GM21381 (cell line): ENCODE data around the gene DNAH12.

Source experiments
- ATAC-seq: cut with Tn5 transposase; IDR thresholded peaks from one replicate; pipeline ENCODE4 v1.9.1; 2021; ENCODE audit warnings: mild to moderate bottlenecking, moderate library complexity; ENCODE audit not compliant: unreplicated experiment

DNAH12 gene, protein sequence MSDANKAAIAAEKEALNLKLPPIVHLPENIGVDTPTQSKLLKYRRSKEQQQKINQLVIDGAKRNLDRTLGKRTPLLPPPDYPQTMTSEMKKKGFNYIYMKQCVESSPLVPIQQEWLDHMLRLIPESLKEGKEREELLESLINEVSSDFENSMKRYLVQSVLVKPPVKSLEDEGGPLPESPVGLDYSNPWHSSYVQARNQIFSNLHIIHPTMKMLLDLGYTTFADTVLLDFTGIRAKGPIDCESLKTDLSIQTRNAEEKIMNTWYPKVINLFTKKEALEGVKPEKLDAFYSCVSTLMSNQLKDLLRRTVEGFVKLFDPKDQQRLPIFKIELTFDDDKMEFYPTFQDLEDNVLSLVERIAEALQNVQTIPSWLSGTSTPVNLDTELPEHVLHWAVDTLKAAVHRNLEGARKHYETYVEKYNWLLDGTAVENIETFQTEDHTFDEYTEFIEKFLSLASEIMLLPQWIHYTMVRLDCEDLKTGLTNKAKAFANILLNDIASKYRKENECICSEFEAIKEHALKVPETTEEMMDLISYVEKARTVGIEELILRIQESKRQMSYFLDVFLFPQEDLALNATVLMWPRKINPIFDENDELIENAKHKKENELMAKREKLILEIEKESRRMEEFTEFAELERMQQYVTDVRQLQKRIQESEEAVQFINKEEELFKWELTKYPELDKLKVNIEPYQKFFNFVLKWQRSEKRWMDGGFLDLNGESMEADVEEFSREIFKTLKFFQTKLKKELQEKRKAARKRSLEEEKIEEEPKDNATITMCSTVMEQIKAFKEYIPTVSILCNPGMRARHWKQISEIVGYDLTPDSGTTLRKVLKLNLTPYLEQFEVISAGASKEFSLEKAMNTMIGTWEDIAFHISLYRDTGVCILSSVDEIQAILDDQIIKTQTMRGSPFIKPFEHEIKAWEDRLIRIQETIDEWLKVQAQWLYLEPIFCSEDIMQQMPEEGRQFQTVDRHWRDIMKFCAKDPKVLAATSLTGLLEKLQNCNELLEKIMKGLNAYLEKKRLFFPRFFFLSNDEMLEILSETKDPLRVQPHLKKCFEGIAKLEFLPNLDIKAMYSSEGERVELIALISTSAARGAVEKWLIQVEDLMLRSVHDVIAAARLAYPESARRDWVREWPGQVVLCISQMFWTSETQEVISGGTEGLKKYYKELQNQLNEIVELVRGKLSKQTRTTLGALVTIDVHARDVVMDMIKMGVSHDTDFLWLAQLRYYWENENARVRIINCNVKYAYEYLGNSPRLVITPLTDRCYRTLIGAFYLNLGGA (N-terminal part only)

DNA sequence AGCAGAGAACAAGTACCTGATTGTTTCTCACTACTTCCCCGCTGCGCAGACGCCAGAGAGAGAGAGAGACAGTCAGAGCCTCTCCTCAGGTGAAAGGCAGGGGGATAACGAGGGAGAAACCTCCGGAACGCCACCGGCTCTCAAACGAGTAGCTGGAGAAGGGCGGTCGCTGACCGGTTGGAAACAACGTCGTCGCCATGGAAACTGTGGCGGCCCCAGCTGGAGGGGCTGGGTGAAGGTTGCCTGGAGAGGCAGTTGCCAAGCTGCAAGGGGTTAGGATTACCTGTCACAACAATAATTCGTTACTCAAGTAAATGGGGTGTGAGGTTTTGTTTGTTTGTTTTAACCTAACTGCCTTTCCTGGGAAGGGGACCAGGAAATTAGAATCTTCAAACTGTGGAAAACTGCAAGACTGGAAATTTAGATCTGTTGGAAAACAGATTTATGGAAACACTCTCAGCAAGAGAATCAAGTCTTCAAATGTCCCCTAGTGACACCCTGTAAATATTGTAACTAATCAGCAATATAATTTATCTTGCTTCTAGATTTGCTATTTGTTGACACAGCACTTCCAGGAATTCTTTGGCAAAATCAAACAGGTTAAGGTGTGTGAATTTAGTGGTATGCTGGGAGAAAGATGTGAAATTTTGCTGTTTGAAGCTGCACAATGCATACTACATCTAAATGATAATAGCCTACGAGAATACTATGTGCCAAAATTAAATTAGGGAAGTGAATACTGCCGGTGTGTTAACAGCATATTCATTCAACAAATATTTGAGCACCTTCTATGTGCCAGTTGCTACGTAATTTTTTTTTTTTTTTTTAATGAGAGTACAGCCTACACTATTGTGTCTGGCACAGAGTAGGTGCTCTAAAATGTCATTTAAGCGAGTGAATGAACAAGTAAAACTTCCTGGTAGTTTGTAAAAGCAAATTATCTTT, at the start of gene DNAH12:
Gene DNAH12, minus strand, starts transcription at position 164 of the 945 bp plus-strand sequence. CDS start 1,474 bp downstream, outside the sequence.
- no peak for ATAC-seq

DNA sequence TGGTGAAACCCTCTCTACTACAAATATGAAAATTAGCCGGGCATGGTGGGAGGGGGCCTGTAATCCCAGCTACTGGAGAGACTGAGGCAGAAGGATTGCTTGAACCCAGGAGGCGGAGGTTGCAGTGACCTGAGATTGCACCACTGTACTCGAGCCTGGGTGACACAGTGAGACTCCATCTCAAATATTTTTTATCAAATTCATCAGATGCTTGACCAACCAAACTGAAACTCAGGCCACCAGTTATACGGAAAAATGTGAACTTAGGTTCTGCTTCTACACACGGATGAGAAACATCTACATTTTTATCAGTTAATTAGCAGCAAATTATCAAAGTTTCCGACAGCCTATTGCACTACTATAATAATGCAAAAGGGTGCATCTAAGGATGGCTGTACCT, 48.2 kb upstream of the DNAH12 start:
- no peak for ATAC-seq

DNA sequence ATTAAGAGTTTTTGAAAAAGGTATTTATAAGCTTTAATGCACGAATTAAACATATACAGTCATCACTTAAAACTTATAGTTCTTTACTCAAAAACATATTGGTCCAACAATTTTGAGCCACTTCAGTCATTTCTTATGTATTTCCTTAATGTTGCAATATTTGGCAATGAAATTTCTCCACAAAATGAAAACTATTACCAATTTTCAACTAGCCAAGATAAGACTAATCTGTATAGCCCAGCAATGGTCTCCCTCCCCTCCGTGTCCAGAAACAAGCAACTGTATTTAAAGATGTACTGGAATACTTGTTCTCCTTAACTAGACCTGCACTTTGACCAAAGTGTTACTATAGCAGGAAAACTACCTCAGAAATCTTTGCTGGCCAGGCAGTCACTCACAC, 43.8 kb upstream of the DNAH12 start:
- no peak for ATAC-seq

DNA sequence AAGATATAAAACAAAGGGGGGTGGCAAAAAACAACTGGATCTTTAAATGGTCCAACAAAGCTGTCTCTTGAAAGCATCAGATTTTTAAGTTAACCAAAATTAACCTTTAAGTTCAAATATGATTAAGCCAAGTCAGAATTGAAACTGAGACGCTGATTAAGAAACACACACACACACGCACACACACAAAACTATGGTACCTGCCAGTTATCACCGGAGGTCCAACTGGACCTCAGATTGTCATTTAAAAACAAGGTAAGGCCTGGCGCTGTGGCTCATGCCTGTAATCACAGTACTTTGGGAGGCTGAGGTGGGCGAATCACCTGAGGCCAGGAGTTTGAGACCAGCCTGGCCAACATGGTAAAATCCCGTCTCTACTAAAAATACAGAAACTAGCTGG, 42.6 kb upstream of the DNAH12 start:
- ATAC-seq, result no peak

DNA sequence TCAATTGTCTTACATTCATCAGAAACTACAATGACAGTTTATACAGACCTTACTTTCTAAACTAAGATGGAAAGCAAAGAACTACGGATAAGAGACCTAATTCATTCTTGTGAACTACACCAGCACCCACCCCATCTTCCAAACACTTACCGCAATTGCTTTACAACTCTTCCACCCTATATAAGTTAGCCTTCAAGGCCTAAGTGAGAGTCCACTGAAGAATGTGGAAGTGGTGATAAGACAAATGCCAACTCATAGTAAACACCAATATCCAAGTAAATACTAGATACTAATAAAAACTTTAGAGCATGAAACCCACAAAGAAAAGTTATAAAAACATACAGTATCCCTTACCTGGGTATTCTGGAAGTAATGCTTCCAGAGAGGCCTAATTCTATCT, 39.4 kb upstream of the DNAH12 start:
- ATAC-seq, result no peak

DNA sequence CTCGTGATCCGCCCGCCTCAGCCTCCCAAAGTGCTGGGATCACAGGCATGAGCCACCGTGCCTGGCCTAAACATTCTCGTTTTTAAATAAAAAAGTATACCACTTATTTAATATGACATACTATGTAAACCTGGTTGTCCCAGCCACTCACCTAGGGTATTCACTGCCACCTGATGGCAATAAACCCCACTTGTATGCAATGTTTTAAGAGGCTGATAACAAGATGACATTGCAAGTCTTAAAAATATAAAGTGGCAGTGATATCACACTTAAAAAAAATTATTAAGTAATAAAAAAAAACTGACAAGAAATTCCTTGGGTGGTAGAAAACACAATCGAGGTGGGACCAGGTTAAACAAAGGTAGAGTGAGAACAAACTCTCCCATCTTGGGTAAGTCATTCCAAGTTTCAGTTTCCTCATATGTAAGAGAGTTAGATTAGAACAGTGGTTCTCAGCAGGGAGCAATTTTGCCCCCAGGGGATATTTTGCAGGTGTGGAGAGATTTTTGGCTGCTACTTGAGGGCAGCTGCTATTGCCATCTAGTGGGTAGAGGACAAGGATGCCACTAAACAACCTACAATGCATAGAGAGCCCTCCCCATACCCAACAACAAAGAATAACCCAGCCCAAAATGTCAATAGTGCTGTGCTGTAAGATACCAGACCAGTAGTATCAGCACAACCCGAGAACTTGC, 38.5 kb upstream of the DNAH12 start:
- no peak for ATAC-seq

DNA sequence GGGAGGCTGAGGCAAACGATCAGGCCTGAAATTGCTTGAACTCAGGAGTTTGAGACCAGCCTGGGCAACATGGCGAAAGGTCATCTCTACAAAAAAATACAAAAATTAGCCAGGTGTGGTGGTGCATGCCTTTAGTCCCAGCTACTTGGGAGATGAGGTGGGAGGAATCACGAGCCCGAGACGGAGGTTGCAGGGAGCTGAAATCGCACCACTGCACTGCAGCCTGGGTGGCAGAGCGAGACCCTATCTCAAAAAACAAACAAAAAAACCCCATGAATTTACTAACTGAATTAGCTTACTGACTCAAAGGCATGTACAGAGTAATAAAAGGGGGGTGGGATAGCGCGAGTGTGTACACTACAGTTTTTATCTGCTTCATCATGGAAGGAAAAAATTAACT, 33.7 kb upstream of the DNAH12 start:
- no peak for ATAC-seq

DNA sequence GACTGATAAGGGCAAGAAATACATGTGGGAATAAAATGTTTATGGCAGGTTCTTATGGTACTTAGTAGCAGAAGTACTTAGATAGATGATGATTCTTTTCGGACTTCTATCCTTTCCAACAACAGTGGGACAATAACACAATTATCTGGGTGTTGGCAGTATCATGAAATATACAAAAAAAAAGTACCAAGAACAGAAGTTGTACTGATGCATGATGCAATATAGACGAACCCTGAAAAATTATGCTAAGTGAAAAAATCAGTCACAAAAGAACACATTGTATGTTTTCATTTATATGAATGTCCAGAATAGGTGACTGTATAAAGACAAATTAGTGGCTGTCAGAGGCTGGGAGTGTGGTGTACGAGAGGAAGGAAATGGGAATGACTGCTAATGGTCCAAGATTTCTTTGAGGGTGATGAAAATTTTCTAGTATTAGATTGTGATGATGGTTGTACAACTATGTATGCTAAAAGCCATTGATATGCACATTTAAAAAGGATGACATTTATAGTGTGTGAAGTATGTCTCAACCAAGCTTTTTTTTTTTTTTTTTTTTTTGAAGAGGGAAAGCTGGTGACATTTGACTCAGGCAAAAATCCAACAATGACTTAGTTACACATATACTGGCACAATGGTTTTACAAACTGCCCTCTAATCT, 32.0 kb upstream of the DNAH12 start:
- ATAC-seq, result no peak

DNA sequence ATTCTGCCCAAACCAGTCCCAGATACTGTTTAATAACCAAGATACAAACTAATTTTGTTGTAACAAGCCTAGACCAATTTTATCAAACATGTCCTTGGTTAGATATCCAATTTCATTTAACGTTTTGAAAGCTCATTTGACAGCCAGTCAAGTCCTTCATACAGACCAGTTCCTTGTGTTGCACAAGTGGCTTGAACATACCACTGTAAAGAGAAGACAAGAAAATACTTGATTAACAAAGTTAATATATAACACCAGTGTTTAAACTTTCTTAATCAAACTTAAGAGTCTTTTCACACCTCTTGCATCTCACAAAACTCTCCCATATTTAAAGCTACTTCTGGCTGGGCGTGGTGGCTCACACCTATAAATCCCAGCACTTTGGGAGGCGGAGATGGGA, 28.0 kb upstream of the DNAH12 start:
- ATAC-seq, result no peak

DNA sequence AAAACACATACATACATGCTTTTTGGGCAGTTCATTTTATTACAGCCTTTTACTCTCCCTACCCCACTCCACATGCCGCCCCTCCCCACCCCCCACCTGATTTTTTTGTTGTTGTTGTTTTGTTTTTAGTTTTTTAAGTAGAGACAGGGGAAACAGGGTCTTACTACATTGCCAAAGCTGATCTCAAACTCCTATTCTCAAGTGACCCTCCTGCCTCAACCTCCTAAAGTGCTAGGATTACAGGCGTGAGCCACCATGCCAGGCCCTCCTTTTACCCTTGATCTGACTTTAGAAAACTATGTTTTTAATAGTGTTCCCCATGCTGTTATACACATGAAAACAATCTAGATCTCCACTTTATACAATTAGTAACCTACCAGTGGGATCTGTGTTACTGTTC, 26.7 kb upstream of the DNAH12 start:
- ATAC-seq, result no peak

DNA sequence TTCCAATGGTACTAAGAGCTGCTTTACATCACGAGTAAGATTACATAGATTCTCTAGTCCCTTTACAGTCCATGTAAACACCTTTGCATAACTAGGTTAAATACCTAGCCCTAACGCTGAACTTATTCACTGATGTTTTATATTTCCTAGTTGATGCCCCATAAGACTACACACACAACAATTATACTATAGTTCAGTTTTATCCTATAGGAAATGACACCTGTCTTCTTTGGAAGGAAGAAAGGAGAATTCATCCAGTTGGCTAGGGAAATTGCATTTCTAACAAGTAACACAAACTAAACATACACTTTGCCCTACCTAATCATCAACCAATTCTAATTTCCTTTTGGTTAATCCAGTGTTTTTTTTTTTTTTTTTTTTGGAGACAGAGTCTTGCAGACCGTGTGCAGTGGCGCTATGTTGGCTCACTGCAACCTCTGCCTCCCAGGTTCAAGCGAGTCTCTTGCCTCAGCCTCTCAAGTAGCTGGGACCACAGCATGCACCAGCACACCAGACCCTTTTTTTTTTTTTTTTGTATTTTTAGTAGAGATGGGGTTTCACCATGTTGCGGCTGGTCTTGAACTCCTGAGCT, 25.8 kb upstream of the DNAH12 start:
- no peak for ATAC-seq

DNA sequence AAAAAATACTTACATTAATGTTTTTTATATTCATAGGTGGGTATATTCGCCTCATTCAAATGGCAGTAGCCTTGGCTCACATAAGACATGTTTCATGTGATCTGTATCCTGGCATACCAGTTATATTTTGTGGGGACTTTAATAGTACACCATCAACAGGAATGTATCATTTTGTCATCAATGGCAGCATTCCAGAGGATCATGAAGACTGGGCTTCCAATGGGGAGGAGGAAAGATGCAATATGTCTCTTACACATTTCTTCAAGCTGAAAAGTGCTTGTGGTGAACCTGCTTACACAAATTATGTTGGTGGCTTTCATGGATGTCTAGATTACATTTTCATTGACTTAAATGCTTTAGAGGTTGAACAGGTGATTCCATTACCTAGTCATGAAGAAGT, 15.4 kb upstream of the DNAH12 start:
- ATAC-seq, result no peak

DNA sequence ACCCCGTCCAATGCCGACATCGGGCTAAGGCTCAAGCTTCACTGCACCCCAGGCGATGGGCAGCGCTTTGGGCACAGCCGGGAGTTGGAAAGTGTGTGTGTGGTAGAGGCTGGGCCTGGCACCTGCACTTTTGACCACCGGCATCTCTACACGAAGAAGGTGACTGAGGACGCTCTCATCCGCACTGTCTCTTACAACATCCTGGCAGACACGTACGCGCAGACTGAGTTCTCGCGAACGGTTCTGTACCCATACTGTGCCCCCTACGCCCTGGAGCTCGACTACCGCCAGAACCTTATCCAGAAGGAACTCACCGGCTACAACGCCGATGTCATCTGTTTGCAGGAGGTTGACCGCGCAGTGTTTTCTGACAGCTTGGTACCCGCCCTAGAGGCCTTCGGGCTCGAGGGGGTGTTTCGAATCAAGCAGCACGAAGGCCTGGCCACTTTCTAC, 13.0 kb upstream of the DNAH12 start:
- ATAC-seq, result peak; percentile 15

DNA sequence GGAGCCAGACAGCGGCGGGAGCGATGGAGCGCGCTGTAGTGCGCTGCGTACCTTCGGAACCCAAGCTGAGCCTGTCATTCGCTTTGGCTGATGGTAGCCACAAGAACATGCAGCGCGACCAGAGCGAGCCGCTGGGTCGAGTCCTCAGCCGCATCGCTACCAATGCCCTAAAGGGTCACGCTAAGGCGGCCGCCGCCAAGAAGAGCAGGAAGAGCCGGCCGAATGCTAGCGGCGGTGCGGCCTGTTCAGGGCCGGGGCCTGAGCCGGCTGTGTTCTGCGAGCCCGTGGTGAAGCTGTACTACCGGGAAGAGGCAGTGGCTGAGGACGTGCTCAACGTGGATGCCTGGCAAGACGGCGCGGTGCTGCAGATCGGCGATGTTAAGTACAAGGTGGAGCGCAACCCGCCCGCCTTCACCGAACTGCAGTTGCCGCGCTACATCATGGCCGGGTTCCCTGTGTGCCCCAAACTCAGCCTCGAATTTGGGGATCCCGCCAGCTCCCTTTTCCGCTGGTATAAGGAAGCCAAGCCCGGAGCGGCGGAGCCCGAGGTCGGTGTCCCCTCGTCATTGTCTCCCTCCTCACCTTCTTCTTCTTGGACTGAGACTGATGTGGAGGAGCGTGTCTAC, 12.4 kb upstream of the DNAH12 start:
- ATAC-seq, result peak; percentile 34

DNA sequence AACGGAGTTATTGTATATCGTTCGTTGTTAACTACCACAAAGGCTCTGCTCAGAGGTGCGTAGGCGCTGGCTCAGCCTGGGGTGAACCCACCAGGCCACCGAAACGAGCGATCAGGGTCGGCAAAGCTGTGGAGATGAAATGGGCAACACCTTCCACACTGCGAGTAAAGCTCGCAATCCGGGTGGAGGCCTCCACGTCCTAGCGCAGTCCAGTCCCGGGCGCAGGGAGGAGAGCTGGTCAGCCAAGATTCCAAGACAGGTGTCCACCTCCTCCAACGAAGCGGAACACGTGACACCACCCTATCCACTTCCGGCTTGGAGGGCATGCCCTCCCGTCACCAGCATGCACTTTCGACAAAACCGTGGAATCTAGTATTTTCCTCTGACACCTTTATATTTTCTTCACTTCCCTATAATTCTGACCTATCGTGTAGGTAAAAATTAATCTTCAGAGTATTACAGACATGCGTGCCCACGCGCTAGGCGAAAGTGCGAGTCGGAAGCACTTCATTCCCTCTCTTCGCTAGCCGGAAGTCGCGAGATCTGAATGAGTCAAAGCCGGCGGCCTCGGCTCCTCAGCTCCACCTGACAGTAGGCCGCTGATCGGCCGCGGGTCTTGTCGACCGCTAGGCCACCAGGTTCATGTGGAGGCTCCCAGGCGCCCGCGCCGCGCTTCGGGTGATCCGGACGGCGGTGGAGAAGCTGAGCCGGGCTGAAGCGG, 11.8 kb upstream of the DNAH12 start, which contains the start of gene PDE12:
Gene PDE12, plus strand, starts transcription at position 537 of the 721 bp plus-strand sequence. Its CDS starts 106 bp downstream, at position 643.
- ATAC-seq, result peak; percentile 81

DNA sequence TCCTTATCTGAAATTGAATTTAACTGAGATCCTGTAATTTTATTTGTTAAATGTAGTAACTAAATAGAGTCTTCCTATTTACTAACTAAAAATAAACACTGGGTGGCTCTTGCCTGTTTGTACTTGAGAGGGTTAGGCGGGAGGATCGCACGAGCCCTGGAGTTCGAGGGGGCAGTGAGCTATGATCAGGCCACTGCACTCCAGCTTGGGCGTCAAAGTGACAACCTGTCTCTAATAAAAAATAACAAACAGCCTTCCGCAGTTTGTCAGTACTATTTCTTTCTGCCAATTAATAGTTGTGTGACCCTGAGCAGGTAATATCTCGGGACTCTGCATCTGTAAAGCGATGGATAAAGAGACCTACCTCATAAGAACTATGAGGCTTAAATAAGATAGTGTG, 11.2 kb upstream of the DNAH12 start:
- no peak for ATAC-seq

DNA sequence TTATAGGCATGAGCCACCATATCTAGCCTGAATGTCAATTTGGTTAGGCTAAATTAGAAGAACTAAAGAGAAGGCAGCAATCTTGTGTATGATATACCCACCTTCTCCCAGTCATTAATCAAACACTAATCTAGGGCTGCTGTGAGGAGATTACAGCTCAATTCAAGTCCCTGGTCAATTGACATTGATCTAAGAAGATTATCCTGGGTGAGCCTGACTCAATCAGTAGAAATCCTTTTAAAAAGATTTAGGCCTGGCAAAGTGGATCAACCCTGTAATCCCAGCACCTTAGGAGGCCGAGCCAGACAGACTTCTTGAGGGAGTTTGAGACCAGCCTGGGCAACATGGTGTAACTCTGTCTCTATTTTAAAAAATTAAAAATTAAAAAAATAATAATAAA, 2.5 kb upstream of the DNAH12 start:
- no peak for ATAC-seq
